Adrenal gland (tissue), 12 donors: ENCODE data around the gene TRPM4. TPM values are rescaled to one million over a fixed set of nuclear protein-coding genes. Genes with fewer than 3 reads are reported as not detected.

Experiments
- DNase-seq, 7 donors: peaks; one replicate each; pipeline ENCODE4 v3.0.0-alpha.2; 2019 to 2020
- H3K27ac ChIP-seq, 5 donors: fragments of 200-600 bp; sonication (generic) in 4 of 5; 1 replicate in 3 of 5; 2 replicates in 2 of 5; pipeline versions ENCODE4 v1.5.1 to v1.8.0; 2016 to 2020; ENCODE audit warnings: mild to moderate bottlenecking in 1 of 5
- H3K27me3 ChIP-seq: fragments of 200-600 bp; 2 replicates; pipeline ENCODE4 v1.8.0; 2021
- H3K36me3 ChIP-seq, 2 donors: fragments of 200-600 bp; replicated peaks in 1 of 2; 1 replicate in 1 of 2; 2 replicates in 1 of 2; pipeline versions ENCODE4 v1.5.1 to v1.8.0; 2018 to 2022
- H3K4me1 ChIP-seq, 2 donors: fragments of 200-600 bp; replicated peaks in 1 of 2; 1 replicate in 1 of 2; 2 replicates in 1 of 2; pipeline versions ENCODE4 v1.5.1 to v1.8.0; 2018 to 2021
- H3K4me3 ChIP-seq, 4 donors: fragments of 200-600 bp; sonication (generic) in 3 of 4; one replicate each; pipeline ENCODE4 v1.5.1; 2016 to 2018
- H3K9me3 ChIP-seq, 3 donors: fragments of 200-600 bp; sonication (generic) in 1 of 3; replicated peaks in 1 of 3; 1 replicate in 2 of 3; 2 replicates in 1 of 3; pipeline versions ENCODE4 v1.5.1 to v1.8.0; 2016 to 2021
- CTCF ChIP-seq, 6 experiments: fragments of 450-650 bp in 4 of 6; fragments of 200-600 bp in 2 of 6; sonication (generic) in 1 of 6; IDR thresholded peaks; 1 replicate in 5 of 6; 2 replicates in 1 of 6; pipeline versions ENCODE4 v1.5.1 to v1.8.0; 2016 to 2021; ENCODE audit warnings: antibody characterized with exemption in 6 of 6, mild to moderate bottlenecking in 2 of 6, moderate library complexity in 1 of 6
- POLR2A ChIP-seq, 2 donors: fragments of 450-650 bp; IDR thresholded peaks; one replicate each; pipeline ENCODE4 v1.6.1; 2017; ENCODE audit warnings: antibody characterized with exemption in 2 of 2, mild to moderate bottlenecking in 2 of 2, moderate library complexity in 1 of 2
- WGBS, 4 donors: extraction: QIAGEN DNeasy Blood & Tissue Kit in 2 of 4; methylation state at CpG; one replicate each; pipeline versions ENCODE4 v1.1.5 to v1.1.7; 2013 to 2017; 5-methylcytosine and 5-hydroxymethylcytosine counted together
- intact Hi-C, 2 donors: fragments of 100-400 bp; cut with DNase I; formaldehyde crosslinking; loops; one replicate each; pipeline versions ENCODE4 v1.14.1 to v1.15.0; 2022 to 2023
- polyA plus RNA-seq, 3 donors: library from polyadenylated mRNA; stranded (reverse); fragments of 200-250 nt in 2 of 3; fragments of 350-450 nt in 1 of 3; fragmentation: Illumina TruSeq in 1 of 3; extraction: RNeasy Lipid Tissue Mini Kit (QIAGEN cat#74804) in 1 of 3; gene quantifications; one replicate each; pipeline ENCODE4 v1.2.3, GENCODE V29; 2013 to 2014
- total RNA-seq, 9 donors: library from RNA; depleted of rRNA in 4 of 9; stranded (reverse); fragments of >200 nt in 4 of 9; fragments of 120-200 nt in 1 of 9; fragmentation: NEBNext Ultra II Directional in 1 of 9; extraction: Animal tissue kit (Norgen Biotek cat#: 25700) in 1 of 9; gene quantifications; one replicate each; pipeline versions ENCODE4 v1.1.0 to v1.2.4, GENCODE V29; 2013 to 2023
- donor health status: healthy with polysubstance abuse.
- donor health status: Bipolar disorder and iron deficiency.
- donor health status: DM: yes; HTN: yes; CAD: no.
- donor health status: DM: no; HTN: no; CAD: no.
- donor health status: DM: no; HTN: no; CAD: no.
- donor health status: DM: yes; HTN: yes; CAD: no.

Gene TRPM4
- total and polyA plus RNA-seq, 12 donors = 4.2 to 56.3 (median 15.7) TPM

GRCh38 chr19:49155005-49155819 lies 2.4 kb upstream of the TRPM4 start, which contains the start of gene HRC:
HRC (minus strand) TSS chr19:49155396; CDS start chr19:49155237, 159 bp downstream.
- H3K36me3 ChIP-seq = no peaks in the 10 kb centered on the region
- WGBS, 4 donors = 64 to 72% (median 65%) methylated on average over 17 to 19 of the region's 19 CpGs
- no peaks in the 10 kb centered on the region for H3K9me3 ChIP-seq
- no peaks in the 10 kb centered on the region for H3K27me3 ChIP-seq
- H3K4me3 ChIP-seq = no peak within 1 kb of the TSS
- no peak for DNase-seq
- peak within 1 kb of the TSS in 2 of 5 donors; percentile 38 to 41 for H3K27ac ChIP-seq
- H3K4me1 ChIP-seq = peaks cover 13 to 22% of the 10 kb centered on the region in 2 donors
- intact Hi-C loops = loop anchor here in 1 of 2 donors (5.0 kb wide), 1 partner anchor 78 kb away; no protein-coding TSS in a partner anchor
- TF ChIP-seq CTCF (IDR thresholded peaks at IDR 0.05) = no peak

GRCh38 chr19:49155820-49156346 lies 1.7 kb upstream of the TRPM4 start:
- peak overlapping the region in 2 of 5 donors; percentile 36 to 41 for H3K27ac ChIP-seq
- no peaks in the 10 kb centered on the region for H3K36me3 ChIP-seq
- intact Hi-C loops = loop anchor here in 1 of 2 donors (5.0 kb wide), 1 partner anchor 79 kb away; no protein-coding TSS in a partner anchor
- TF ChIP-seq POLR2A (IDR thresholded peaks at IDR 0.05) = no peak
- no peak for TF ChIP-seq CTCF (IDR thresholded peaks at IDR 0.05)
- no peaks in the 10 kb centered on the region for H3K27me3 ChIP-seq
- H3K4me3 ChIP-seq = no peak overlapping the region
- H3K9me3 ChIP-seq = no peaks in the 10 kb centered on the region
- H3K4me1 ChIP-seq = peaks cover 13 to 20% of the 10 kb centered on the region in 2 donors
- 33 to 45% (median 40%) methylated on average over 4 of the region's 4 CpGs for WGBS, 4 donors
- no peak for DNase-seq

GRCh38 chr19:49160450-49161189 lies 3.0 kb downstream of the TRPM4 start:
- H3K27me3 ChIP-seq = no peaks in the 10 kb centered on the region
- H3K4me3 ChIP-seq = no peak overlapping the region
- intact Hi-C loops = loop anchor here in 1 of 2 donors (5.0 kb wide), 1 partner anchor 37 kb away; no protein-coding TSS in a partner anchor
- H3K9me3 ChIP-seq = no peaks in the 10 kb centered on the region
- WGBS, 4 donors = 92 to 94% (median 94%) methylated on average over 13 of the region's 13 CpGs
- no peak overlapping the region for H3K27ac ChIP-seq
- peaks cover 7 to 9% of the 10 kb centered on the region in 2 donors for H3K4me1 ChIP-seq
- no peak for TF ChIP-seq CTCF (IDR thresholded peaks at IDR 0.05)
- no peak for TF ChIP-seq POLR2A (IDR thresholded peaks at IDR 0.05)
- no peak for DNase-seq
- H3K36me3 ChIP-seq = no peaks in the 10 kb centered on the region

GRCh38 chr19:49161987-49162386 lies 4.4 kb downstream of the TRPM4 start:
- no peaks in the 10 kb centered on the region for H3K27me3 ChIP-seq
- intact Hi-C loops = loop anchor here in 1 of 2 donors (5.0 kb wide), 1 partner anchor 35 kb away; no protein-coding TSS in a partner anchor
- WGBS, 4 donors = 53 to 78% (median 65%) methylated on average over 4 of the region's 4 CpGs
- H3K4me1 ChIP-seq = peaks cover 7 to 9% of the 10 kb centered on the region in 2 donors
- no peaks in the 10 kb centered on the region for H3K9me3 ChIP-seq
- H3K4me3 ChIP-seq = no peak overlapping the region
- H3K27ac ChIP-seq = no peak overlapping the region
- H3K36me3 ChIP-seq = no peaks in the 10 kb centered on the region
- DNase-seq = no peak
- no peak for TF ChIP-seq CTCF (IDR thresholded peaks at IDR 0.05)
- TF ChIP-seq POLR2A (IDR thresholded peaks at IDR 0.05) = no peak
